NCI-H2107 (cell line): Measurements from ENCODE around the gene NCOA3.

ENCODE experiments used
- DNase-seq: peaks from one replicate; lab custom pipeline; 2025; lab: John Stamatoyannopoulos, UW

NCOA3 gene

GRCh38 chr20:47598911-47599744, 97.4 kb downstream of the NCOA3 start:
- no peak for DNase-seq

- no peak for DNase-seq
Observed at GRCh38 chr20:47600967-47601547, 99.4 kb downstream of the NCOA3 start.

- DNase-seq = no peak
Observed at GRCh38 chr20:47603260-47603659, 101.6 kb downstream of the NCOA3 start.

GRCh38 chr20:47605673-47606413, 104.2 kb downstream of the NCOA3 start:
- DNase-seq = no peak

- DNase-seq = peak; percentile 66
Observed at GRCh38 chr20:47606414-47606982, 104.8 kb downstream of the NCOA3 start.

- no peak for DNase-seq
Observed at GRCh38 chr20:47606983-47607613, 105.4 kb downstream of the NCOA3 start.

- no peak for DNase-seq
Observed at GRCh38 chr20:47609001-47609400, 107.3 kb downstream of the NCOA3 start.

GRCh38 chr20:47610247-47610944, 108.7 kb downstream of the NCOA3 start:
- no peak for DNase-seq

GRCh38 chr20:47610945-47611250, 109.2 kb downstream of the NCOA3 start:
- no peak for DNase-seq

GRCh38 chr20:47611785-47612184, 110.1 kb downstream of the NCOA3 start:
- no peak for DNase-seq

GRCh38 chr20:47612670-47613069, 111.0 kb downstream of the NCOA3 start:
- no peak for DNase-seq

- no peak for DNase-seq
Observed at GRCh38 chr20:47614703-47615309, 113.1 kb downstream of the NCOA3 start.

- DNase-seq = no peak
Observed at GRCh38 chr20:47618479-47618878, 116.8 kb downstream of the NCOA3 start.

- DNase-seq = no peak
Observed at GRCh38 chr20:47620808-47621805, 119.4 kb downstream of the NCOA3 start.

GRCh38 chr20:47622118-47622665, 120.5 kb downstream of the NCOA3 start:
- DNase-seq = no peak

GRCh38 chr20:47623206-47623605, 121.5 kb downstream of the NCOA3 start:
- no peak for DNase-seq

GRCh38 chr20:47627540-47627939, 125.9 kb downstream of the NCOA3 start:
- DNase-seq = no peak

- DNase-seq = no peak
Observed at GRCh38 chr20:47629907-47630306, 128.2 kb downstream of the NCOA3 start.

- DNase-seq = no peak
Observed at GRCh38 chr20:47631078-47631477, 129.4 kb downstream of the NCOA3 start.

- DNase-seq = no peak
Observed at GRCh38 chr20:47635256-47635655, 133.6 kb downstream of the NCOA3 start.
